Endothelial cell (in vitro differentiated cells): ENCODE measurements around the gene RIPK3. TPM values are rescaled to one million over a fixed set of nuclear protein-coding genes. Genes with fewer than 3 reads are reported as not detected.

Experiments used
- DNase-seq: peaks from one replicate; pipeline ENCODE4 v3.0.0; 2021; ENCODE audit warnings: low spot score
- H3K27ac Mint-ChIP-seq: one replicate; pipeline ENCODE4 v1.8.0; 2021; ENCODE audit warnings: mixed read lengths, inconsistent platforms; ENCODE audit not compliant: unreplicated experiment
- H3K27me3 Mint-ChIP-seq: one replicate; pipeline ENCODE4 v1.8.0; 2021; ENCODE audit warnings: mild to moderate bottlenecking, moderate library complexity, mixed read lengths, inconsistent platforms; ENCODE audit not compliant: unreplicated experiment
- H3K36me3 Mint-ChIP-seq: one replicate; pipeline ENCODE4 v1.8.0; 2021; ENCODE audit warnings: mild to moderate bottlenecking, low read depth, mixed read lengths, inconsistent platforms; ENCODE audit not compliant: unreplicated experiment
- H3K4me1 Mint-ChIP-seq: one replicate; pipeline ENCODE4 v1.8.0; 2021; ENCODE audit warnings: mild to moderate bottlenecking, mixed read lengths, inconsistent platforms; ENCODE audit not compliant: unreplicated experiment
- H3K4me3 Mint-ChIP-seq: one replicate; pipeline ENCODE4 v1.8.0; 2021; ENCODE audit warnings: mild to moderate bottlenecking, mixed read lengths, inconsistent platforms; ENCODE audit not compliant: unreplicated experiment
- H3K9me3 Mint-ChIP-seq: one replicate; pipeline ENCODE4 v1.8.0; 2021; ENCODE audit warnings: mixed read lengths, inconsistent platforms; ENCODE audit not compliant: unreplicated experiment
- CTCF ChIP-seq: fragments of 200-600 bp; sonication (generic); IDR thresholded peaks from one replicate; pipeline ENCODE4 v1.5.0; 2021; ENCODE audit warnings: antibody characterized with exemption; ENCODE audit not compliant: unreplicated experiment
- total RNA-seq: library from RNA; stranded (reverse); fragmentation: NEBNext Ultra II Directional; extraction: Animal tissue kit (Norgen Biotek cat#: 25700); gene quantifications from one replicate; pipeline ENCODE4 v1.2.1, GENCODE V29; 2021; ENCODE audit not compliant: unreplicated experiment

RIPK3 gene
- total RNA-seq, 1 donor from 2014 or later: 2.6 TPM

- no peak for TF ChIP-seq CTCF
- no peaks in the 10 kb centered on the region for H3K9me3 Mint-ChIP-seq
- H3K4me1 Mint-ChIP-seq: peaks cover 19% of the 10 kb centered on the region
- no peak overlapping the region for H3K27ac Mint-ChIP-seq
- DNase-seq: peak; percentile 41
- H3K36me3 Mint-ChIP-seq: no peaks in the 10 kb centered on the region
- peak overlapping the region; percentile 91 for H3K4me3 Mint-ChIP-seq
- H3K27me3 Mint-ChIP-seq: peaks cover 9% of the 10 kb centered on the region
Measured at GRCh38 chr14:24368562-24369252, 28.9 kb upstream of the RIPK3 start.

GRCh38 chr14:24368212-24368561 is 28.4 kb upstream of the RIPK3 start:
- no peak for TF ChIP-seq CTCF
- Mint-ChIP-seq H3K27ac (no peak overlapping the region), H3K4me3 (peak overlapping the region; percentile 91), H3K9me3 (no peaks in the 10 kb centered on the region), H3K36me3 (no peaks in the 10 kb centered on the region), H3K27me3 (peaks cover 9% of the 10 kb centered on the region), H3K4me1 (peaks cover 19% of the 10 kb centered on the region)
- DNase-seq: no peak

- Mint-ChIP-seq H3K27ac (peak within 1 kb of the TSS; percentile 92), H3K4me3 (peak within 1 kb of the TSS; percentile 91), H3K36me3 (no peaks in the 10 kb centered on the region), H3K27me3 (peaks cover 9% of the 10 kb centered on the region), H3K9me3 (no peaks in the 10 kb centered on the region), H3K4me1 (peaks cover 19% of the 10 kb centered on the region)
- no peak for TF ChIP-seq CTCF
- peak; percentile 62 for DNase-seq
Measured at GRCh38 chr14:24367514-24368211, 27.9 kb upstream of the RIPK3 start, which contains the start of gene NFATC4. TSS of gene NFATC4 (plus strand) at chr14:24368184. CDS start at chr14:24368341, 157 bp downstream.

GRCh38 chr14:24366721-24367513 is 27.1 kb upstream of the RIPK3 start:
- no peak for TF ChIP-seq CTCF
- peaks cover 9% of the 10 kb centered on the region for H3K27me3 Mint-ChIP-seq
- H3K27ac Mint-ChIP-seq: peak overlapping the region; percentile 92
- H3K9me3 Mint-ChIP-seq: no peaks in the 10 kb centered on the region
- peak overlapping the region; percentile 91 for H3K4me3 Mint-ChIP-seq
- H3K4me1 Mint-ChIP-seq: peaks cover 19% of the 10 kb centered on the region
- H3K36me3 Mint-ChIP-seq: no peaks in the 10 kb centered on the region
- peak; percentile 74 for DNase-seq
